GM10248 (cell line): Measurements from ENCODE around the gene TYROBP.
A peak's percentile ranks its signal among the peaks of the same experiment; 100 is the strongest.
"Not testable (repeated sequence)": the region's sequence is repeated elsewhere in the genome, so short reads cannot be mapped to it uniquely, and the experiment has no call there.

ENCODE experiments used
- CTCF ChIA-PET: fragments of 300-600 bp; sonication (Branson Sonifier 250); formaldehyde crosslinking; extraction: SDS; loops from one replicate; lab custom pipeline; 2021; ENCODE audit warnings: antibody characterized with exemption; lab: Yijun Ruan, JAX
- POLR2A ChIA-PET: fragments of 350-650 bp; sonication (Branson Sonifier 250); formaldehyde crosslinking; extraction: SDS; loops from one replicate; lab custom pipeline; 2020; ENCODE audit warnings: antibody characterized with exemption; lab: Yijun Ruan, JAX
- DNase-seq: peaks from one replicate; pipeline ENCODE4 v3.0.0; 2012; ENCODE audit errors: extremely low spot score
- CTCF ChIP-seq: IDR thresholded peaks from 2 replicates; pipeline ENCODE4 v1.5.1; 2012; ENCODE audit warnings: mild to moderate bottlenecking, low read depth; ENCODE audit errors: extremely low read depth, missing control alignments, control extremely low read depth

TYROBP gene

GRCh38 chr19:35870798-35871197 is 37.3 kb downstream of the TYROBP start:
- TF ChIP-seq CTCF = no peak
- ChIA-PET CTCF (interaction anchor here (1.0 to 3.0 kb wide), 5 partner anchors 9 to 76 kb away, joined by 3 to 15 read pairs (median 4); no protein-coding TSS in a partner anchor), POLR2A (no interaction called here)
- no peak for DNase-seq

GRCh38 chr19:35870124-35870736 is 37.9 kb downstream of the TYROBP start:
- not testable (repeated sequence) for DNase-seq
- POLR2A ChIA-PET = interaction anchor here (1.3 kb wide), 1 partner anchor 9 kb away, joined by 7 read pairs; no protein-coding TSS in a partner anchor
- CTCF ChIA-PET = interaction anchor here (0.8 to 3.0 kb wide), 6 partner anchors 10 to 77 kb away, joined by 3 to 15 read pairs (median 4); no protein-coding TSS in a partner anchor

GRCh38 chr19:35869327-35870123 is 38.6 kb downstream of the TYROBP start:
- DNase-seq = peak; percentile 86
- TF ChIP-seq CTCF = no peak
- ChIA-PET CTCF (interaction anchor here (0.8 to 3.0 kb wide), 7 partner anchors 11 to 180 kb away, joined by 3 to 15 read pairs (median 4); no protein-coding TSS in a partner anchor), POLR2A (interaction anchor here (0.6 to 1.3 kb wide), 2 partner anchors 10 to 11 kb away, joined by 3 to 7 read pairs; no protein-coding TSS in a partner anchor)

- CTCF ChIA-PET = interaction anchor here (0.8 to 3.0 kb wide), 8 partner anchors 11 to 179 kb away, joined by 3 to 15 read pairs (median 4); no protein-coding TSS in a partner anchor
- TF ChIP-seq CTCF = no peak
- DNase-seq = no peak
- POLR2A ChIA-PET = interaction anchor here (0.6 to 0.8 kb wide), 3 partner anchors 12 to 165 kb away, joined by 3 to 9 read pairs (median 4); no protein-coding TSS in a partner anchor
These were observed 39.2 kb downstream of the TYROBP start for GRCh38 chr19:35868823-35869326.

- ChIA-PET CTCF (interaction anchor here (0.8 to 3.0 kb wide), 7 partner anchors 12 to 179 kb away, joined by 3 to 15 read pairs (median 3); no protein-coding TSS in a partner anchor), POLR2A (interaction anchor here (0.6 to 0.8 kb wide), 2 partner anchors 15 to 165 kb away, joined by 4 to 9 read pairs; no protein-coding TSS in a partner anchor)
- peak; percentile 78 for DNase-seq
- TF ChIP-seq CTCF = no peak
These were observed 39.8 kb downstream of the TYROBP start, which contains the start of gene APLP1 for GRCh38 chr19:35868172-35868822. Gene APLP1 (plus strand): TSS chr19:35868574. CDS start chr19:35868637, 63 bp downstream.

GRCh38 chr19:35863018-35863417 is 45.1 kb downstream of the TYROBP start:
- ChIA-PET POLR2A (no interaction called here), CTCF (no interaction called here)
- DNase-seq = no peak
- no peak for TF ChIP-seq CTCF
